GM12864 (cell line): ENCODE results near the gene WNT3.

Source experiments
- DNase-seq: peaks from one replicate; pipeline ENCODE4 v3.0.0-alpha.2; 2011; ENCODE audit warnings: low read depth
- H3K4me3 ChIP-seq: 2 replicates; pipeline ENCODE4 v1.5.1; 2011; ENCODE audit warnings: mild to moderate bottlenecking, low read depth, low read length, control low read depth
- CTCF ChIP-seq: IDR thresholded peaks from 2 replicates; pipeline ENCODE4 v1.5.1; 2011; ENCODE audit warnings: low read depth, mild to moderate bottlenecking, moderate library complexity, low read length, control low read depth, inconsistent platforms; ENCODE audit errors: missing control alignments

Gene WNT3

DNA sequence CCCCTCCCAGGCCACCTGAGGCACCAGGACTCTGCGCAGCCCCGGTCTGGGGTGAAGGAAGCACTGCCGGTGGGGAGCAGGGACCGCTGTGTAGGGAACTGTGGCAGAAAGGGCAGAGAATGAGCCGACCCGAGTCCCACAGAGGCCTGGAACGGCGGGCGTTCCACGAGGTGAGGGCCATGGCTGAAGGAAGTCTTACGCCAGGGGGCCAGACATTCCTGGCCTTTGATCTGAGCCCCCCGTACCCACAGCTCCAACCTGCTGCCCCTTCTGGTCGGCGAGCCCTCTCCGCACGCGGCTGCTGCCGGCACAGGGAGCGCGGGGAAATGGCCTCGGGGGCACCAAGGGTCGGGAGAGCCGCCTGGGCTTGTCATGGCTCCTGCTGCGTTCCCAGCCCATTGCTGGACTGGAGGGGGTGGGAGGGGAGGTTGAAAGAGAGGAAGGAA, 1.4 kb upstream of the WNT3 start:
- no peak overlapping the region for H3K4me3 ChIP-seq
- TF ChIP-seq CTCF: no peak
- no peak for DNase-seq

DNA sequence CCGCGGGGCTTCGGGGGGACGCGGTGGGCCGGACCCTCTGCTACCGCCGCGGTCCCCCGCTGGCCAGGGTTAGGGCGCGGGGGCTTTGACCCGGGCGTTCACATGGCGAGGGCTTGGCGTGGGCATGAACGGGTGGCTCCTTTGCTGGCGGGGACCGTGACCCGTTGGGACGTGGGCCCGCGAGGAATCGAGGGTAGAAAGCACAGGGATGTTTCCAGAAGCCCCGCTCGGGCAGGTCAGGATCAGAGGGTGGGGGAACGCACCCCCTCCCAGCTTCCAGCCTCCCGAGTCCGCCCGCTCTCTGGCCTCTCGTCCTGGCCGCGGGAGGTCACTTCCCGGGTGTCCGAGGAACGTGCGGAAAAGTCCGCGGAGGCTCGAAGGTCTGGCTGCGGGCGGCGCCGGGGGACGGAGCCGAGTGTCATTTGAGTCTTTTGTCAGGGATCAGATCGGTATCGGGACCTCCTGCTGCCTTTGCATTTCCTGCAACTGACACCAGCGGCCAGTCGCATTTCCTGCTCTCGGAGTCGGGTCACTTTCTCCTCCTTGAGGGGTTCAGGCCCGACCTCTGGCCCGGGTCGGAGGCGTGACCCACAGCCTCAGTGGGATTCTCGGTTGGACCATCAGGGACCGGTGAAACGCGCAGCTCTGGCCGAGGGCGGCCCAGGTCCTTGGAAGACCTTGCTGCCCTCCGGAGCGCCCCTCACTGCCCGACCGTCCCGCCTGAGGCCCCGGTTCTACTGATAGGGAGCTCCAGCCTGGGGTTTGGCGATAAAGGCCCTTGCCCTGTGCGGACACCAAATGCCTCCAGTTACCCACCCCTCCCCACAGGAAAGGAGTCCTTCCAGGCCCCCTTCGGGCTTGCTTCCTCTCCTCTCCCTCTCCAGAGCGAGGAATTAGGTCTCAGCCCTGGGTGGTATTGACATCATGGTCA, 702 bp upstream of the WNT3 start:
- DNase-seq: no peak
- no peak overlapping the region; the same call in 1 of the 2 replicates for H3K4me3 ChIP-seq
- no peak for TF ChIP-seq CTCF

DNA sequence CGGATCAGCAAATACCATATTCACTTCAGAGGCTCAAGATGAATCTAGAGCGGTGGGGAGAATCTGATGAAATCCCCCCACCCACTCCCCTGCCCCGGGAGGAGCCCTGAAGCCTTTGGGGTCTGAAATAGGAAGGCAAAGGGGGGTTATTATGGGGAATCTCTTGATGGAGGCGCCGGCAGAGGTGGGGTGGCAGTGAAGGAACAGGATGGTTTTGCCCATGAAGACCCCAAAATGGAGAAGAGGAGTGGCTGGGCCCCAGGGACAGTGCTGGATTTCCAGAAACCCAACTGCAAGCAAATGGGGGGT, 637 bp downstream of the WNT3 start:
- DNase-seq: no peak
- no peak overlapping the region for H3K4me3 ChIP-seq
- no peak for TF ChIP-seq CTCF

GRCh38 chr17:46817151-46817900, 1.2 kb downstream of the WNT3 start:
- no peak overlapping the region for H3K4me3 ChIP-seq
- TF ChIP-seq CTCF: no peak
- no peak for DNase-seq

GRCh38 chr17:46815474-46816353, 2.8 kb downstream of the WNT3 start:
- TF ChIP-seq CTCF: no peak
- DNase-seq: no peak
- no peak overlapping the region for H3K4me3 ChIP-seq

GRCh38 chr17:46814446-46814845, 4.0 kb downstream of the WNT3 start:
- no peak for DNase-seq
- H3K4me3 ChIP-seq: no peak overlapping the region
- TF ChIP-seq CTCF: no peak
